OCI-LY3 (cell line): ENCODE results near the gene OCIAD1.

ENCODE experiments used
- H2AFZ ChIP-seq: fragments of 200-600, 300-600 bp; shearing (Covaris generic); 2 replicates; pipeline ENCODE4 v1.6.0; 2014; ENCODE audit warnings: antibody characterized with exemption, low read depth, low read length
- H3K27ac ChIP-seq: fragments of 200-600, 300-600 bp; sonication (generic); 2 replicates; pipeline ENCODE4 v1.5.1; 2014; ENCODE audit warnings: mild to moderate bottlenecking, low read length, moderate library complexity, mixed read lengths
- H3K27me3 ChIP-seq: fragments of 200-600, 300-600 bp; sonication (generic); 2 replicates; pipeline ENCODE4 v1.6.1; 2014; ENCODE audit warnings: low read depth, low read length, mixed read lengths
- H3K36me3 ChIP-seq: fragments of 200-600, 300-600 bp; sonication (generic); replicated peaks from 2 replicates; pipeline ENCODE3; 2014; ENCODE audit warnings: low read depth, low read length, mixed read lengths
- H3K4me1 ChIP-seq: fragments of 300-600, 200-600 bp; sonication (generic); 2 replicates; pipeline ENCODE4 v1.6.1; 2014; ENCODE audit warnings: low read length, mixed read lengths
- H3K4me2 ChIP-seq: fragments of 200-600, 300-600 bp; sonication (generic); 2 replicates; pipeline ENCODE4 v1.6.1; 2014; ENCODE audit warnings: low read length, mixed read lengths
- H3K4me3 ChIP-seq: fragments of 300-600, 200-600 bp; sonication (generic); 2 replicates; pipeline ENCODE4 v1.5.1; 2014; ENCODE audit warnings: antibody characterized with exemption, mild to moderate bottlenecking, low read length, moderate library complexity
- H3K79me2 ChIP-seq: fragments of 300-600, 200-600 bp; shearing (Covaris generic); 2 replicates; pipeline ENCODE4 v1.6.1; 2014; ENCODE audit warnings: mild to moderate bottlenecking, low read length, mixed read lengths
- H3K9ac ChIP-seq: fragments of 300-600, 200-600 bp; shearing (Covaris generic); 2 replicates; pipeline ENCODE4 v1.6.0; 2014; ENCODE audit warnings: mild to moderate bottlenecking, low read length, moderate library complexity
- H3K9me3 ChIP-seq: fragments of 200-600, 300-600 bp; shearing (Covaris generic); 2 replicates; pipeline ENCODE4 v1.6.1; 2014; ENCODE audit warnings: low read length, mixed read lengths; ENCODE audit not compliant: insufficient read depth
- H4K20me1 ChIP-seq: fragments of 200-600, 300-600 bp; sonication (generic); 2 replicates; pipeline ENCODE4 v1.6.1; 2016; ENCODE audit warnings: low read length, mixed read lengths; ENCODE audit not compliant: insufficient read depth
- EZH2phosphoT487 ChIP-seq: fragments of 200-600 bp; shearing (Covaris generic); IDR thresholded peaks from 2 replicates; pipeline ENCODE4 v1.6.1; 2018; ENCODE audit warnings: antibody characterized with exemption, mixed run types, low read depth
- TF ChIP-seq, protein P1 (sequence below): fragments of 200-600, 300-600 bp; sonication (generic); IDR thresholded peaks from 2 replicates; pipeline ENCODE4 v1.5.1; 2014; ENCODE audit warnings: antibody characterized with exemption, low read length, low read depth

OCIAD1 gene, protein sequence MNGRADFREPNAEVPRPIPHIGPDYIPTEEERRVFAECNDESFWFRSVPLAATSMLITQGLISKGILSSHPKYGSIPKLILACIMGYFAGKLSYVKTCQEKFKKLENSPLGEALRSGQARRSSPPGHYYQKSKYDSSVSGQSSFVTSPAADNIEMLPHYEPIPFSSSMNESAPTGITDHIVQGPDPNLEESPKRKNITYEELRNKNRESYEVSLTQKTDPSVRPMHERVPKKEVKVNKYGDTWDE

DNA sequence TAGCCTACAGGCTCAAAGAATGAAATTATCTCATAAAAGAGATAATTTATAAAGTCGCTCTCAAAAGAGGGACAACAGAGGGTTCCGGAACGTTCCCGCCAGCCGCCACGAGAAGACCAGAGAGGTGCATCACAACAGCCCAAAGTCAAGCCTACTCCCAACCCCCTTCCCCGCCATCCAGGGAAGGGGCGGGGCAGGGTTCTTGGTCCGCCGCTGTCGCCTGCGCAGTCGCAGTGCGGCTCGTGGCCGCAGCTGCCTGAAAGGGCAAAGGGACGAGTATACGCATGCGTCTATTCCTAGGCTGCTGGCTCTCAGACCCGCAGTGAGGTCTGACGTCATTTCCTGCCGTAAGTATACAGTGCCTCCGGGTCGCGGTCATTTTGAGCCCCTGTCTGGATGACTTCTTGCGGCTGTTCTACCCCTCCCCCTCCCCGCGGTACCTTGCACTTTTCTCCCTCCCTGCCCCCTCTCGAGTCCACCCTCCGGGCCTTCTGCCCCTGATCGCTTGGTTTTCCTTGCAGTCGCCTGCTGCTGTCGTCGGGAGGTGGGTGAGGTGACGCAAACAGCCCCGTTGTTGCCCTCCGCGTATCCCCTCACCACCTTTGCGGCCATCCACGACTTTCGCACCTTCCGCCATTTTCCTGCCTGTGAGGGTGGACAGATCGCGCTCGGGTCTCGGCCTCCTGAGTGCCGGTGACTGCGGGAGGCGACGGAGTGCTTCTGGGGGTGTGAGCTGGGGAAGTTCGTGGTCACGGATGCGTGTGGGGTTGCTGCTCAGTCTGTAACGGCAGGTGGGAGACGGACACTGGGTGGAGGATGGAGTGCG, at the start of gene OCIAD1:
Gene OCIAD1 (plus strand): TSS at position 383 of the 826 bp plus-strand sequence. CDS start 1,537 bp downstream, outside the sequence.
- peaks cover 13% of the 10 kb centered on the region for H3K4me1 ChIP-seq
- peak within 1 kb of the TSS; percentile 98 for H3K4me3 ChIP-seq
- peak within 1 kb of the TSS; percentile 100 for H2AFZ ChIP-seq
- peaks cover 6% of the 10 kb centered on the region; the same call in 1 of the 2 replicates for H4K20me1 ChIP-seq
- no peak for TF ChIP-seq EZH2phosphoT487
- TF ChIP-seq, protein P1, sequence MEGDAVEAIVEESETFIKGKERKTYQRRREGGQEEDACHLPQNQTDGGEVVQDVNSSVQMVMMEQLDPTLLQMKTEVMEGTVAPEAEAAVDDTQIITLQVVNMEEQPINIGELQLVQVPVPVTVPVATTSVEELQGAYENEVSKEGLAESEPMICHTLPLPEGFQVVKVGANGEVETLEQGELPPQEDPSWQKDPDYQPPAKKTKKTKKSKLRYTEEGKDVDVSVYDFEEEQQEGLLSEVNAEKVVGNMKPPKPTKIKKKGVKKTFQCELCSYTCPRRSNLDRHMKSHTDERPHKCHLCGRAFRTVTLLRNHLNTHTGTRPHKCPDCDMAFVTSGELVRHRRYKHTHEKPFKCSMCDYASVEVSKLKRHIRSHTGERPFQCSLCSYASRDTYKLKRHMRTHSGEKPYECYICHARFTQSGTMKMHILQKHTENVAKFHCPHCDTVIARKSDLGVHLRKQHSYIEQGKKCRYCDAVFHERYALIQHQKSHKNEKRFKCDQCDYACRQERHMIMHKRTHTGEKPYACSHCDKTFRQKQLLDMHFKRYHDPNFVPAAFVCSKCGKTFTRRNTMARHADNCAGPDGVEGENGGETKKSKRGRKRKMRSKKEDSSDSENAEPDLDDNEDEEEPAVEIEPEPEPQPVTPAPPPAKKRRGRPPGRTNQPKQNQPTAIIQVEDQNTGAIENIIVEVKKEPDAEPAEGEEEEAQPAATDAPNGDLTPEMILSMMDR: no peak
- H3K9me3 ChIP-seq: no peaks in the 10 kb centered on the region
- peak within 1 kb of the TSS; percentile 100 for H3K9ac ChIP-seq
- H3K4me2 ChIP-seq: peak within 1 kb of the TSS; percentile 91
- H3K27me3 ChIP-seq: no peaks in the 10 kb centered on the region
- H3K27ac ChIP-seq: peak within 1 kb of the TSS; percentile 89
- peaks cover 18% of the 10 kb centered on the region for H3K36me3 ChIP-seq
- peaks cover 40% of the 10 kb centered on the region for H3K79me2 ChIP-seq

DNA sequence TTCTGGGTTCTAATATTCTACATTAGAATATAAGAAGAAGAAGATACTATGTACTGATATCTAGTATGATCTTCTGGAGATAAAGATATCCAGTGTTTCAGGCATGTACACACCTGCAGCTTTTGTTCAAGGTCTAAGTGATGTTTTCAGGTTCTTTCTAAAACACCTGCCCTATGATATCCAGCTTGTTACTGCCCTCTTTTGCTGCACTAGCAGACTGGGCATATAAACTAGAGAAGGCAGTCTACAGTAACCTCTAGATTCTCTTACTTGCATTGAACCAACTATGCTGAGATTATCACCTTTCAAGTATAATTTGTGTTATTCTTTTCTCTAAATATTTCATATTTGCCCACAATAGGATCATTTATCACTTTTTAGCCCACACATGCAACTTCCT, 48.9 kb upstream of the OCIAD1 start:
- Histone ChIP-seq H3K4me2 (no peak overlapping the region), H2AFZ (0 out of 2 replicates have a peak overlapping the region, but pooled peaks have one; percentile 25), H3K9me3 (no peaks in the 10 kb centered on the region), H3K4me3 (no peak overlapping the region), H3K27me3 (no peaks in the 10 kb centered on the region), H3K79me2 (peaks cover 30% of the 10 kb centered on the region), H3K4me1 (peaks cover 16% of the 10 kb centered on the region), H4K20me1 (peaks cover 20% of the 10 kb centered on the region), H3K27ac (no peak overlapping the region), H3K36me3 (no peaks in the 10 kb centered on the region), H3K9ac (no peak overlapping the region)
- TF ChIP-seq EZH2phosphoT487: no peak
- TF ChIP-seq, protein P1: no peak

DNA sequence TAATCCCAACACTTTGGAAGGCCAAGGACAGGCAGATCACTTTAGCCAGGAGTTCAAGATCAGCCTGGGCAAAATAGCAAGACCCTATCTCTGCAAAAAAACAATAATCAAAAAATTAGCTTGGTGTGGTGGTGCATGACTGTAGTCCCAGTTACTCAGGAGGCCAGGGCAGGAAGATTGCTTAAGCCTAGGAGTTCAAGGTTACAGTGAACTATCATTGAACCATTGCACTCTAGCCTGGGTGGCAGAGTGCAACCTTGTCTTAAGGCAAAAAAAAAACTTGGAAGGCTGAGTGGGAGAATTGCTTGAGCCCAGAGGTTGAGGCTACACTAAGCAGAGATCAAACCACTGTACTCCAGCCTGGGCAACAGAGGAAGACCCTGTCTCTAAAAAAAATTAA, 45.6 kb upstream of the OCIAD1 start:
- Histone ChIP-seq H3K9me3 (no peaks in the 10 kb centered on the region), H3K36me3 (no peaks in the 10 kb centered on the region), H3K4me3 (no peak overlapping the region), H4K20me1 (no peaks in the 10 kb centered on the region), H3K79me2 (no peaks in the 10 kb centered on the region), H3K4me1 (peaks cover 7% of the 10 kb centered on the region), H3K4me2 (no peak overlapping the region), H3K9ac (no peak overlapping the region), H2AFZ (no peak overlapping the region), H3K27ac (no peak overlapping the region), H3K27me3 (no peaks in the 10 kb centered on the region)
- no peak for TF ChIP-seq EZH2phosphoT487
- TF ChIP-seq, protein P1: no peak

DNA sequence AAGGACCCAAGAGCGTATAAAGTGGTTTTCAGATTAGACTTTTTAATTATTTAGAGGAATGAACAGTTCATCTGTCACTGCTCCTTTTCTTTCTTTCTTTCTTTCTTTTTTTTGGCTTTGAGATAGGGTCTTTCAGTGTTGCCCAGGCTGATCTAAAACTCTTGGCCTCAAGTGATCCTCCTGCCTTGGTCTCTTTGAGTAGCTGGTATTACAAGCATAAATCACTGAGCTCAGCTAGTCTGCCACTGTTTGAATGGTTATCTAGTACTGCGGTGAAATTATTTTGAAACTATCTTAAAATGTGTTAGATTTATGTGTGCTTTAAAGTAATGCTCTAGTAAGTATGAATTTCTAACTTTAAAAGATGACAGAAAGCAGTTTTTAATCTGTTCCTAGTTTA, 44.3 kb upstream of the OCIAD1 start:
- Histone ChIP-seq H3K9ac (no peak overlapping the region), H3K27ac (no peak overlapping the region), H4K20me1 (no peaks in the 10 kb centered on the region), H3K79me2 (no peaks in the 10 kb centered on the region), H3K4me2 (no peak overlapping the region), H3K9me3 (no peaks in the 10 kb centered on the region), H3K36me3 (no peaks in the 10 kb centered on the region), H3K4me1 (peaks cover under 1% of the 10 kb centered on the region; the same call in 1 of the 2 replicates), H2AFZ (no peak overlapping the region), H3K27me3 (no peaks in the 10 kb centered on the region), H3K4me3 (no peak overlapping the region)
- TF ChIP-seq, protein P1: no peak
- TF ChIP-seq EZH2phosphoT487: no peak
